ENCODE data around the gene PIK3R1.

The PIK3R1 gene

DNA sequence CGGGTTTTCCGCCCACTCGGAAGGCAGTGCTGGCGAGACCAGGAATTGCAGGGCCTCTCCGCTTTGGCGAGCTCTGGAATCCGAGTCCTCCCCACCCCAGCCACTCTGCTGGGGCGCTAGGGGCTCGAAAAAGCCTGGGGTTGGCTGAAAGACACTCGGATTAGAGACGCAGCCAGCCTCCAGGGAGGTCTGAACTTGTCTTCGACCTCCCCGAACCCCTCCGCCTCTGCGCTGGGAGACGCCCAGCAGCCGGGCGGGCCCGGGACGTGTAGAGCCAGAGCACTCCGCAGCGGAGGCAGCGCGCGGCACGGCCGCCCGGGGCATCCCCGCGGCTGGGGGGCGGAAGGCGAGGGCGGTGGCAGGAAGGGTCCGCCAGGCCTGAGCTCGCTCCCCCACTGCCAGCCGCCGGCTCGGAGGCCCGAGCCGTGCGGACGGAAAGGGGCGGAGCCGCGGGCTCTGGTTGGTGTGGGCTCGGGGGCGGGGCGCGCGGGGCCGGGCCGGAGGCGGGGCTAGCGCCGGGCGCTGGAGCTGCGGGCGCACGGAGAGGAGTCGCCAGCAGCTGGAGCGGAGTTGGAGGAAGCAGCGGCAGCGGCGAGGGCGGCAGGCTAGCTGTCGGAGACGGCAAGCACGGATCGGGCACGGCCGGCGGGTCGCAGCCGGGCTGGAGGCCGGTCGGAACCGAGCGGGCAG is at the start of gene PIK3R1:
TSS of gene PIK3R1 (plus strand) at position 549 of the 690 bp plus-strand sequence. CDS start 10,920 bp downstream, outside the sequence.
- DNase-seq = peak; percentile 92

DNA sequence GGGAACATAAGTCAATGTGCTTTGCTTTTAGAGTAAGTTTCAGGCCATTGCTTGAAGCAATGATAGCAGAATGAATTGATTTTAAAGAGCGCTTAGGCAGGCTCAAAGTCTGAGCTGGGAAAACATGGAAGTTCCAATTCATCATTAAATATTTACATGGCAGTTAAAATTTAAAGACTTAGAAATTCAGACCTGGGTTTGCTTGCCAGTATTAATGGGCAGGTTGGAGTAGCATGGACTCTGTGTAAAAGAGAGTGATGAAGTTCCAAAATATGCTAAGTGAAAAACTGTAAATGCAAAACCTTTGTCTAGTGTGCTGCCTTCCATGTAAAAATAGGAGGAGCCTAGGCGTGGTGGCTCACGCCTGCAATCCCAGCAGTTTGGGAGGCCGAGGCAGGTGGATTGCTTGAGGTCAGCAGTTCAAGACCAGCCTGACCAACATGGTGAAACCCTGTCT is 48.3 kb upstream of the PIK3R1 start:
- no peak for DNase-seq

GRCh38 chr5:68169903-68170302 is 45.7 kb upstream of the PIK3R1 start:
- no peak for DNase-seq

DNA sequence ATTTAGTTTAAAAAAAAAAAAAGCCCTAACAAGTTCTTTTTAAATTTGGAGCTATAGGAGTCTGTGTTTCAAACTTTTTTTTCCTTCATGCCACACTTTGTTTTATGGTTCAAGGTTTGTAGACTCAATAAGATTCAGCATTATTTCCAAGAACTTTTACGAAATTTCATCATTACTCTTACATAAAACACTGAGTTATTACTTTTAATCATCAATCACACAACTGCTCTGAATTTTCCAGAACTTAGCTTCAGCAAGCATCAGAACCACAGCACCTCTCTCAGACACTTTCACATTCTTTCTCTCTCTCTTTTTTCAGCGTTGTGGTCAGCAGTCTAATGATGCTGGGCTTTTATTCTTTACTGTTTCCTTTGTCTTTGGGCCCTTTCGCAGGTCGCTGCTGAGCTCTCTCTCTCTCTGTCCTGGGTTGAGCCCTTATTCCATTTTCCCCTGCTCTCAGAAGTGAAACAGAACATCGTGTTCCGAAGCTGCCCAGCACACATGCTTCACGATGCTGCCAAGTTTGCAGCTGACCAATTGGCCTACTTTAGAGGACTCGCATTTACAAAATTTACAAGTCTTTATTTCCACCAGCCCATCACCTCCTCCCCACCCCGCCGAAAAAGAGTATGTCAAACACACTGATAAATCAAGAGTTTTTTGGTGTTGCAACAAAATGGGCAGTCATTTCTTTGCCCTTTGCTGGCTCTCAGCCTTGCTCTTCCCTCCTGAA is 44.6 kb upstream of the PIK3R1 start:
- DNase-seq = no peak

DNA sequence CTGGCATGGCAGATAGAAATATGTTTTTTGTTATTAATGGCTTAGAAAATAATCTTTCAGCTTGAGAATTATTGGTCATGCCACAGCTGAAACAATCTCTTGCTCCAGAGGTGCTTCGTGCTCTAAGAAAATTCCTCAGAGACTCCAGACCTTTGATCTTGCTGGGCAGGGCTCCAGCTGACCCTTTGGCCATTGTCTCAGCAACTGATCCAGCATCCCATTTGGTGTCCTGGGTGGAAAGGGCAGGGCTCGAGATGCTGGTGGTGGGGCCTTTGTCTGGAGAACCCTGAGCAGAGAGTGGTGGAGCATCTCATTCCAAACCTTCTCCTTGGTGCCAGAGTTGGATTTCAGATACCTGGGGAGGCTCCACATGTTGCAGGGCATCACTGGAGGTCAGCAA is 43.2 kb upstream of the PIK3R1 start:
- no peak for DNase-seq

- DNase-seq = no peak
These were observed 42.5 kb upstream of the PIK3R1 start for GRCh38 chr5:68173007-68173406.

GRCh38 chr5:68176253-68176652 is 39.3 kb upstream of the PIK3R1 start:
- DNase-seq = no peak

DNA sequence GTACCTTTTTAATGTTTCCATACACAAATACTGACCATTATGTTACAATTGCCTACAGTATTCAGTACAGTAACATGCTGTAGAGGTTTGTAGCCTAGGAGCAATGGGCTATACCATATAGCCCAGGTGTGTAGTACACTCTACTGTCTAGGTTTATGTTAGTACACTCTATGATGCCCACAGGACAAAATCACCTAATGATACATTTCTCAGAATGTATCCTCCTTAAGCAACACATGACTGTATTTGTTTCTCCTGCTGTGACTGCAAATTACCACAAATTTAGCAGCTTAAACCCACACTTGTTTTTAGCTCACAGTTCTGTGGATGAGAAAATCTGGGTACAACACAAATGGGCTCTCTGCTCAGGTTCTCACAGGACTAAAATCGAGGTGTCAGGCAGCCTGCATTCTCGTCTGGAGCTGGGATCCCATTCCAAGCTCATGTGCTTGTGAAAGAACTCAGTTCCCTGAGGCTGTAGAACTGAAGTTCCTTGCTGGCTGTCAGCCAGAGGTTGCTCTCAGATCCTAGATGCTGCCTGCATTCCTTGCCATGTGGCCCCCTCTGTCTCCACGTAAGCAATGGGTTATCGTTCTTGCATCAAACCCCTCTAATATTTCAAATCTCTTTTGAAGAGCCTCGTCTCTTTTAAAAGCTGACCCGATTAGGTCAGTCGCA is 38.6 kb upstream of the PIK3R1 start:
- no peak for DNase-seq

DNA sequence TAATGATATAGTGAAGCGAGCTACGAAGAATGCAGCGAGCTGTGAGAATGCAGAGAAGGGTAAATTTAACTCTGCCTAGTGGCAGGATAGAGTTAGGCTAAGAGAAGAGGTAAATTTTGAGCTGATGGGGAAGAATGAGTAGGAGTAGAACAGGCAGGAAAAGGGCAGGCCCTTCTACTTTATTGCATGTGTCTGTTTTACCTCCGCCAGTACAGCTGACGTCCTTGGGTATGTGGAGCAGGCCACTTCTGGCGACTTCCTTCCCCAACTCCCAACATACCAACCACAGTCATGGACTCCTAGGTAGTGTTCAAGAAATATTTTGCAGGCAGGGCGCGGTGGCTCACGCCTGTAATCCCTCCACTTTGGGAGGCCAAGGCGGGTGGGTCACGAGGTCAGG is 37.9 kb upstream of the PIK3R1 start:
- no peak for DNase-seq

- no peak for DNase-seq
These were observed 37.0 kb upstream of the PIK3R1 start for GRCh38 chr5:68178579-68178978.

GRCh38 chr5:68180121-68181038 is 35.2 kb upstream of the PIK3R1 start:
- DNase-seq = no peak

- no peak for DNase-seq
These were observed 34.4 kb upstream of the PIK3R1 start for GRCh38 chr5:68181039-68181599.

GRCh38 chr5:68182094-68182493 is 33.5 kb upstream of the PIK3R1 start:
- DNase-seq = no peak

DNA sequence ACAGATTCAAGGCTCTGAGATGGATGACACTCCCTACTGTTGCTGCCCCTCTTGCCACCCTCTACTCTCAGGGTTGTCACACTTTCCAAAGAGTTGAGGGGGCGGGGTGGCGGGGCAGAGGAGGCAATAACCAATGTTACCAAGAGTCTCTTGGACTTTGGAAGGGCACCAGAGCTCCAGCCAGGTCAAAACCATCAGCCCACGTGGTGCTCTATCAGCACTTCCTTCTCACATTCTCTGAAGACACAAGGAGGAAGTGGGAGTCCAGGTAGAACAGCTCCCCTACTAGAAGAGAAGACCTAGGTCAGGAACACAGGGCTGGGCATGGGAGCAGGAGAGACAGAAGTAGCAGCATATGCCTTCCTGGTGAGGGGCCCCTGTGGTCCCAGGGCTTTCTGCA is 33.0 kb upstream of the PIK3R1 start:
- no peak for DNase-seq

GRCh38 chr5:68187268-68188055 is 28.1 kb upstream of the PIK3R1 start:
- no peak for DNase-seq

DNA sequence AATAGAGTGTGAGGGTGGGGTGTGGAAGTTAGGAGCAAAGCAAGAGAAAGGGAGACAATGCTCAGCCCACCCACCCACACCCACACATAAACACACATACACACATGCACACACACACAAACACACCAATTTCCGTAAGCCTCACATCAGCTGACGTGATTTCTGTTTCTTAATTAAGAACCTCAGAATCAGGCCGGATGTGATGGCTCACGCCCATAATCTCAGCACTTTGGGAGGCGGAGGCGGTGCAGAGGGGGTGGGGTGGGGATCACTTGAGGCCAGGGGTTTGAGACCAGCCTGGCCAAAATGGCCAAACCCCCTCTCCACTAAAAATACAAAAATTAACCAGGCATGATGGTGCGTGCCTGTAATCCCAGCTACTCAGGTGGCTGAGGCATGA is 26.4 kb upstream of the PIK3R1 start:
- DNase-seq = no peak

DNA sequence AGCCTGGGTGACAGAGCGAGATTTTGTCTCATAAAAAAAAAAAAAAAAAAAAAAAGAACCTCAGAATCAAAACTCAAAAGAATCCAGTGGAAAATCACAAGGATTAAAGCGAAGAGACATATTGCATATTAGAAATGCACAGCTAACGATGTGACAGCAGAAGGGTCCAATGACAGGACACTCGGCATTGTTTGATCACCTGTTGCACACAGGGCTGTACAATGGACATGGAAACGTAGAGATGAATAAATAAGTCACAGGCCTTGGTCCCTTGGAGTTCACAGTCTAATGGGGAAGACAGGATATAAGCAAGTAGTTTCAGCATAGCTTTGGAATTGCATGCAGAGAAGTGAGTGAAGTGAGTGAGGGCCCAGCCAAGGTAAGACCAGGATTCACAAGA is 25.9 kb upstream of the PIK3R1 start:
- DNase-seq = no peak

DNA sequence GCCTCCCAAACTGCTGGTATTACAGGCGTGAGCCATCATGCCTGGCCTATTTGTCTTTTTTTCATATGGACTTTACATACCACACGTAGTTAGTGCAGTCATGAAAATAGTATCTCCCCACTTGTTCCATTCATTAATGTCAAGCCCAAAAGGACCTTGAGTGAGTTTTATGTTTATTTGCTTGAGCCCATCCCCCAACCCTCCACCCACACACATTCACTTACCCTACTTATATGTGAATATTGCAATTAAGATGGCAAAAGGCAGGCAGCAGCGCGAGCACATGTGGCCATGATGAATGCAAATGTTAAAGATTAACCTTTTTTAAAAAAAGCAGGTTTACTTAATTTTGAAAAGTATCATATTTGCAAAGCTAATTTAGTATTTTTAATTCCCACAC is 24.9 kb upstream of the PIK3R1 start:
- no peak for DNase-seq

DNA sequence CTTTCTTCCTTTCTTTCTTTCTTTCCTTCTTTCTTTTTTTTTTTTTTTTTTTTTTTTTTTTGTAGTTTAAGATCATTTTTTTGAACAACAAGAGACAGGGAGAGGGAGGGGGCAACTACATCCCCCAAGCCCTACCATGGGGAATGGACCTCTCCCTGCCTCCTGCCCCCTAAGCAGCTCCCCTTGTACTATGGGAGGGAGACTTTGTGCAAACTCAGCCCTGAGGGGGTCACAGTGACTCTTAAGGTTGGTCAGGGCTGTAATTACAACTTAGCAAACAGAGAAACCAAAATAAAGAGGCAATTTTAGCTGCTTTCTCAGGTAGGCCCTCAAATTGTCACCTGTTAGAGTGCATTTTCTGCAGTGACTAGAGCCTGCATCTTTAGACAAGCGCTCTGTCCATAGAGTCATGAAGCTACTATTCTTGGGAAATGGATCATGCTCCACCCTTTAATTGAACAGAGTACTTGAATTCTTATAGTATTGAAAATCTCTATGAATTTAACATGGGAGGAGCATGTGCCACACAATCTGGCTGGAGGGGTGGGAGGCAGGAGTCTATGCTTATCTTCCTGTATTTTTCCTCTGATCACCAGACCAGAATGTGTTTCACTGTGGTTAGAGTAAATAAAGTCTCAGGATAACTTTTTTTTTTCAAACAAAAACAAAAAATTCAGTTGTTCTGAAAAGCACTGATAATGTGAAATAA is 24.3 kb upstream of the PIK3R1 start:
- DNase-seq = no peak

- no peak for DNase-seq
These were observed 22.9 kb upstream of the PIK3R1 start for GRCh38 chr5:68192679-68193060.

DNA sequence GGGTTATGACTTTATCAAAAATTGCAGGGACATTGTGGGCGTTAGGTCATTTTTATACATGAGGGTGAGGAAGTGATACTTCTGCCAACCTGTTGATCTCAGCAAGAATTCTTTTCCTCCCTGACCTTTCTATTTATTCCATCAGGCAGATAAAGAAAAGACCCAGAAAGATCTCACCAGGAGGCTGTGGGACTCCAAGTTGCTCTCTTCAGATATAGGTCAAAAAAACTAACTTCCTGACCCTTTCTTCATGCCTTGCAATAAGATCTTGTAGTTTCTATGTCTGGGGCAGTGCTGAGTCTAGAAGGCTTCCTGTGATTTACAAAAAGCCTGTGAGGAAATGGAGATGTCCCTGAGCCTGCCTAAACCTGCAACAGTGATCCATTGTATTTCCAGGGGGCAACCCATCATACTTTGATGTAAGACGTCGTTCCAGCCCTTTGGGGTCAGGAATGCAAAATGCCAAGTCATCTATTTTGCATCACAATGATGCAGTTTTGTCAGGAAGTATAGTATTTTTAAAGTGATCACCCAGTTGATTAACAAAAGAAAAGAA is 22.0 kb upstream of the PIK3R1 start:
- no peak for DNase-seq
